Esophagus squamous epithelium (tissue), 5 donors: ENCODE data around the gene AFP. TPM values are rescaled to one million over a fixed set of nuclear protein-coding genes. Genes with fewer than 3 reads are reported as not detected.

ENCODE experiments used
- DNase-seq: peaks from one replicate; lab custom pipeline; 2025; lab: John Stamatoyannopoulos, UW
- H3K27ac ChIP-seq, 4 donors: fragments of 200-600 bp; sonication (generic); one replicate each; pipeline ENCODE4 v1.5.1; 2016 to 2019; ENCODE audit warnings: mild to moderate bottlenecking in 1 of 4
- H3K27me3 ChIP-seq, 4 donors: fragments of 200-600 bp; sonication (generic); 1 replicate in 3 of 4; 2 replicates in 1 of 4; pipeline versions ENCODE4 v1.5.1 to v1.6.0; 2017 to 2021; ENCODE audit warnings: antibody characterized with exemption in 1 of 4
- H3K36me3 ChIP-seq, 3 donors: fragments of 200-600 bp; sonication (generic); one replicate each; pipeline ENCODE4 v1.5.1; 2016 to 2019
- H3K4me1 ChIP-seq, 3 donors: fragments of 200-600 bp; sonication (generic); one replicate each; pipeline ENCODE4 v1.5.1; 2017 to 2019
- H3K4me3 ChIP-seq, 4 donors: fragments of 200-600 bp; sonication (generic); 1 replicate in 3 of 4; 2 replicates in 1 of 4; pipeline ENCODE4 v1.5.1; 2016 to 2019; ENCODE audit warnings: mild to moderate bottlenecking in 2 of 4, moderate library complexity in 1 of 4
- H3K9me3 ChIP-seq, 3 donors: fragments of 200-600 bp; sonication (generic); one replicate each; pipeline ENCODE4 v1.5.1; 2016 to 2019
- CTCF ChIP-seq, 6 experiments: fragments of 450-650 bp in 4 of 6; fragments of 200-600 bp in 2 of 6; sonication (generic) in 2 of 6; IDR thresholded peaks; one replicate each; pipeline ENCODE4 v1.5.1; 2016 to 2019; ENCODE audit warnings: antibody characterized with exemption in 6 of 6, mild to moderate bottlenecking in 4 of 6, moderate library complexity in 4 of 6
- POLR2A ChIP-seq, 4 donors: fragments of 450-650 bp; IDR thresholded peaks; one replicate each; pipeline ENCODE4 v1.6.1; 2017; ENCODE audit warnings: antibody characterized with exemption in 4 of 4, mild to moderate bottlenecking in 4 of 4, moderate library complexity in 3 of 4
- WGBS, 2 donors: methylation state at CpG; one replicate each; pipeline ENCODE4 v1.1.5; 2018; 5-methylcytosine and 5-hydroxymethylcytosine counted together
- intact Hi-C: fragments of 100-400 bp; cut with DNase I; formaldehyde crosslinking; loops from one replicate; pipeline ENCODE4 v1.15.0; 2022
- total RNA-seq, 4 donors: library from RNA; depleted of rRNA; stranded (reverse); fragments of >200 nt; gene quantifications; one replicate each; pipeline ENCODE4 v1.1.0, GENCODE V29; 2016
- donor health status: DM: yes; HTN: yes; CAD: no.

Gene AFP
- total RNA-seq, 4 donors from 2014 or later: not detected

DNA sequence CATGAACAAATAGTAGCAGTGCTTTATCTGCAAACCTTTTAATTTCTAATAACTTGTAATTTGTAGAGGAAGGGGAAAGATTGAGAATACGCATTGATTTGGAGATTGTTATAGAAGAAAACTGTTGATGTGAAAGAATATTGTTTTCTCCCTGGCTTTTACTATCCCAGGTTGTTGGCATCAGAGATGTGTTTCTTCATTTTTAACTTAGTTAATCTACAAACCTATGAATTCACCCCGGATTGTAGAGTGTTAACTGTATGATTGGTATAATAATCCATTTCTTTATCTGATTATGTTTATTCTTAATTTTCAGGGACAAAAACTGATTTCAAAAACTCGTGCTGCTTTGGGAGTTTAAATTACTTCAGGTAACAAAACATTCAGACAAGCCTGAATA lies 18.9 kb downstream of the AFP start:
- H3K36me3 ChIP-seq: no peaks in the 10 kb centered on the region
- TF ChIP-seq CTCF (IDR thresholded peaks at IDR 0.05) (no peak), POLR2A (IDR thresholded peaks at IDR 0.05) (no peak)
- peaks cover 0 to 9% (median 0%) of the 10 kb centered on the region in 3 donors for H3K4me1 ChIP-seq
- no peak overlapping the region for H3K27ac ChIP-seq
- H3K9me3 ChIP-seq: no peaks in the 10 kb centered on the region
- intact Hi-C loops: no loop called here
- H3K27me3 ChIP-seq: no peaks in the 10 kb centered on the region
- no peak for DNase-seq
- no peak overlapping the region for H3K4me3 ChIP-seq
- 80 to 85% methylated on average over 3 of the region's 3 CpGs for WGBS, 2 donors

GRCh38 chr4:73456177-73457022 lies 20.4 kb downstream of the AFP start:
- H3K27ac ChIP-seq: no peak overlapping the region
- H3K36me3 ChIP-seq: no peaks in the 10 kb centered on the region
- intact Hi-C loops: no loop called here
- no peak for TF ChIP-seq POLR2A (IDR thresholded peaks at IDR 0.05)
- TF ChIP-seq CTCF (IDR thresholded peaks at IDR 0.05): no peak
- no peaks in the 10 kb centered on the region for H3K9me3 ChIP-seq
- 79 to 87% methylated on average over 4 to 5 of the region's 5 CpGs for WGBS, 2 donors
- no peak overlapping the region for H3K4me3 ChIP-seq
- no peaks in the 10 kb centered on the region for H3K4me1 ChIP-seq
- DNase-seq: no peak
- no peaks in the 10 kb centered on the region for H3K27me3 ChIP-seq

DNA sequence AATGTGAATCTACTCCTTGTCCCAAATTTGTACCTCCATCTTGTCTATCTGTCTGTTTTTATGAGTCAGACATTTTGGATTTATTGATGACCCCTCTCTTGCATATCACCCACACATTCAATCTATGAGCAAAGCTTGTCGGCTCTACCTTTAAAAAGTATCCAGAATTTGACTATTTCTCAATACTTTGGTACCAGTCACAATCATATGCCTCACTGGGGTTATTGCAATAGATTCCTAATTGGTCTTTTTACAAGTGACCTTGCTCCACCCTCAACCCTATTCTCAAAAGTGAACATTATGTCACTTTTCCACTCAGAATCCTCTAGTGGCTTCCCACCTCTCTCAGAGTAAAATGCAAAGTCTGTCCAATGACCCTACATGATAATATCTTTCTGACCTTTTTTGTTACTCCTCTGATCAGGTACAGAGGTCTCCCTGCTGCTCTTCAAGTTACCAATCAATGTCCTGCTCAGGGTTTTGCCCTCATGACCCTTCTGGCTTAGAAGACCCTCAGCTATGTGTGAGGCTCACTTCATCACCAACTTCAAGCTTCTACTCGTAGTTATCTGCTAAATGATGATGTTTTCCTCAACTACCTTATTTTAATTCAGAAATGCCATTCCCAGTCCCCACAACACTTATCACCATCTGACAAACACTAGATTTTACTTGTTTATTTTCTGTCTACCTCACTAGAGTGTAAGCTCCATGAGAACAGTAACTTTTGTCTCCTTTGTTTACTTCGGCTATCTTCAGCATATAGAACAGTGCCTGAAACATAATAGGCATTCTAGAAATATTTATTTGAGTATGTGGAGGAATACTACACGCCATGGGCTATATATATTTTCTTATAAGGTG lies 22.4 kb downstream of the AFP start:
- no peak overlapping the region for H3K4me3 ChIP-seq
- intact Hi-C loops: no loop called here
- H3K4me1 ChIP-seq: no peaks in the 10 kb centered on the region
- H3K27me3 ChIP-seq: no peaks in the 10 kb centered on the region
- no peak overlapping the region for H3K27ac ChIP-seq
- DNase-seq: no peak
- no peak for TF ChIP-seq POLR2A (IDR thresholded peaks at IDR 0.05)
- no peak for TF ChIP-seq CTCF (IDR thresholded peaks at IDR 0.05)
- 73 to 85% methylated on average over 4 of the region's 4 CpGs for WGBS, 2 donors
- no peaks in the 10 kb centered on the region for H3K9me3 ChIP-seq
- H3K36me3 ChIP-seq: no peaks in the 10 kb centered on the region

DNA sequence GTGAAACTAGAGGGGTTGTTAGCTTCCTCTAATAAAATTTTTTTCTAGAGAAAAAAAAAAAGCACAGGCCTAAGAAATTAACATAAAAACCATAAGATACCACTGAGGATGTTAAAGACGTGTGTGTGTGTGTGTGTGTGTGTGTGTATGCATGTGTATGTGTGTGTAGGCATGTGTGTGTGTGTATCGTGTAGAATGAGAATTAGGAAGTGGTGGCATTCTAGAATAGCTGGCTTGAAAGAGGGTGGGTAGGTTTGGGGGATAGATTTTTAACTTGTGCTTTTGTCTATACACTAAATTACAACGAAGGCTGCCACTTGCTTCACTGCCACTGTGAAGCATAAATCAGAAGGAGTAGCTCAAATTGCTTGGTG lies 23.0 kb downstream of the AFP start:
- no peak for DNase-seq
- 61 to 85% methylated on average over 3 of the region's 3 CpGs for WGBS, 2 donors
- intact Hi-C loops: no loop called here

GRCh38 chr4:73460913-73461522 lies 25.0 kb downstream of the AFP start:
- 68 to 81% methylated on average over 4 of the region's 4 CpGs for WGBS, 2 donors
- no peak overlapping the region for H3K4me3 ChIP-seq
- H3K27ac ChIP-seq: no peak overlapping the region
- H3K36me3 ChIP-seq: no peaks in the 10 kb centered on the region
- DNase-seq: no peak
- TF ChIP-seq CTCF (IDR thresholded peaks at IDR 0.05): no peak
- no peak for TF ChIP-seq POLR2A (IDR thresholded peaks at IDR 0.05)
- no peaks in the 10 kb centered on the region for H3K9me3 ChIP-seq
- H3K27me3 ChIP-seq: no peaks in the 10 kb centered on the region
- intact Hi-C loops: no loop called here
- no peaks in the 10 kb centered on the region for H3K4me1 ChIP-seq

More for the DNA sequence above, 23.0 kb downstream of the AFP start:
- H3K4me3 ChIP-seq: no peak overlapping the region
- H3K9me3 ChIP-seq: no peaks in the 10 kb centered on the region
- H3K4me1 ChIP-seq: no peaks in the 10 kb centered on the region
- no peak for TF ChIP-seq POLR2A (IDR thresholded peaks at IDR 0.05)
- no peak overlapping the region for H3K27ac ChIP-seq
- no peaks in the 10 kb centered on the region for H3K27me3 ChIP-seq
- no peaks in the 10 kb centered on the region for H3K36me3 ChIP-seq
